ENCODE results near the gene GRM4. TPM values are rescaled to one million over a fixed set of nuclear protein-coding genes. Genes with fewer than 3 reads are reported as not detected.

Gene GRM4
- total and polyA plus RNA-seq, 10 of the 15 experiments (the other 5 are each of a cell fraction or from before 2014, with no cell fraction given) = 0.01 to 0.31 (median 0.05) TPM; not detected in 2

- in situ Hi-C loops (cut with MboI) = no loop called here
- Histone ChIP-seq H3K79me2 (ENCODE audit: control insufficient read depth, insufficient read depth, low read length) (no peaks in the 10 kb centered on the region), H3K4me2 (ENCODE audit: control insufficient read depth, insufficient read depth) (no peak overlapping the region), H2AFZ (ENCODE audit: control insufficient read depth, low read depth, low read length) (no peak overlapping the region), H3K27me3 (replicated peaks in 1 of 2; ENCODE audit: control insufficient read depth in 2 of 2, insufficient read depth in 2 of 2, low read length in 1 of 2) (peaks cover 0 to 3% of the 10 kb centered on the region in 2 experiments; a peak in 1 of 4 replicates), H3K4me3 (no peak overlapping the region), H3K36me3 (ENCODE audit: control insufficient read depth in 2 of 2, insufficient read depth in 2 of 2, low read length in 1 of 2) (no peaks in the 10 kb centered on the region), H3K4me1 (ENCODE audit: control insufficient read depth, insufficient read depth, low read length) (no peaks in the 10 kb centered on the region), H3K9me3 (replicated peaks; ENCODE audit: control insufficient read depth, insufficient read depth, low read length) (no peaks in the 10 kb centered on the region; the same call in 2 of the 3 replicates), H3K9ac (ENCODE audit: control insufficient read depth, insufficient read depth, low read length) (no peak overlapping the region), H4K20me1 (ENCODE audit: control insufficient read depth, insufficient read depth) (no peaks in the 10 kb centered on the region), H3K27ac (ENCODE audit: control insufficient read depth, insufficient read depth) (no peak overlapping the region)
- DNase-seq (ENCODE audit: low read depth, low spot score) (no peak), FAIRE-seq (no peak), ATAC-seq (no peak)
- ChIA-PET POLR2A (no interaction called here), CTCF (no interaction called here), RAD21 (ENCODE audit: unreplicated experiment) (no interaction called here), SMC1A (ENCODE audit: uncharacterized antibody, unreplicated experiment) (no interaction called here)
- no TSS peak for BruUV-seq (replicated peaks)
- TF ChIP-seq HCFC1 (IDR thresholded peaks at IDR 0.05; ENCODE audit: low read length) (no peak), HSF1 (IDR thresholded peaks at IDR 0.05; ENCODE audit: low read depth, low read length) (no peak), ZBTB33 (IDR thresholded peaks at IDR 0.05) (no peak), NRF1 (conservative IDR thresholded peaks at IDR 0.05; ENCODE audit: low read depth, low read length) (no peak), TCF7 (IDR thresholded peaks at IDR 0.05; ENCODE audit: borderline replicate concordance) (no peak), WRNIP1 (IDR thresholded peaks at IDR 0.05; ENCODE audit: borderline replicate concordance, low read depth, low read length) (no peak)
- WGBS (ENCODE audit: insufficient coverage, insufficient replicate concordance, low lambda C conversion rate, missing lambda C conversion rate) = 18% methylated on average over 16 of the region's 21 CpGs
- intact Hi-C loops (cut with micrococcal nuclease; ENCODE audit: unreplicated experiment) = no loop called here
These were observed 78.8 kb downstream of the GRM4 start for GRCh38 chr6:34066772-34067770.

All from GM12878 (cell line).